Activated CD4-positive, alpha-beta T cell treated with anti-CD3 and anti-CD28 coated beads, Interleukin-2, amount 50 U/mL, for 24 hours (primary cell): Measurements from ENCODE around the gene MYO18B.

Experiments
- DNase-seq, 2 donors: peaks; one replicate each; pipeline ENCODE4 v3.0.0-alpha.2; 2020; ENCODE audit warnings: low read depth in 1 of 2, low spot score in 1 of 2

MYO18B gene

DNA sequence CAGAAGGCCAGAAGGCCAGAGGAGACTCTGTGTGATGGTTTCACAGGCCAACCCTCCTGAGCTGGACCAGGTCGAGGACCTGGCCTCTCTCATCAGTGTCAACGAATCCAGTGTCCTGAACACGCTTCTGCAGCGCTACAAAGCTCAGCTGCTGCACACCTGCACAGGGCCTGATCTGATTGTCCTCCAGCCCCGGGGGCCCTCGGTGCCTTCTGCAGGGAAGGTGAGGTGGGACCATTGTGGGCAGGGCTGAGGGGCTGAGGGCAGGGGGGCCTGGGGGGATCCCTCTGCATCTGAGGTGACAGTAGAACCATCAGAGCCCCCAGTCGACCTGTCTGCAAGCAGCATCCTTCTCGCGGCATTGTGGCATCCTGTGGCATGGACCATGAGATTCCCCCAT is 30.3 kb downstream of the MYO18B start:
- DNase-seq = no peak

DNA sequence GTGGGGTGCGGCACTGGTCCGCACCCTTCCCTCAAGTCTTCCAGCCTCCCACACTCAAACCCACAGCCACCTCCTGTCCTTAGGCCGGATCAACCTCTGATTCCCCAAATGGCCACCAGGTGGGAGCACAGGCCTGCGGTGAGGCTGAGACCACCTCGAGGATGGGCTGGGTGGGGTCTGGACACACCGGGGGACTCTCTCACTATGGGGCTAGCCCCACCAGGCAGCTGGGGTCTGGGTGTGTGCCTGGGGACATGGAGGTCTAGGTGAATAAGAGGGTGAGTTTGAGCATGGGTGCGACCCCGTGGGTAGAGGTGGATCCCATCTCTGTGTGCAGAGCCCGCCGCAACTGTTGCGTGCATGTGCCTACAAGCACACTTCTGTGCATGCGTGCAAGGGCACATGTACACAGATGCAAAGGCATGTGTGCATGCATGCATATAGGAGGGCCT is 32.6 kb downstream of the MYO18B start:
- DNase-seq = no peak

DNA sequence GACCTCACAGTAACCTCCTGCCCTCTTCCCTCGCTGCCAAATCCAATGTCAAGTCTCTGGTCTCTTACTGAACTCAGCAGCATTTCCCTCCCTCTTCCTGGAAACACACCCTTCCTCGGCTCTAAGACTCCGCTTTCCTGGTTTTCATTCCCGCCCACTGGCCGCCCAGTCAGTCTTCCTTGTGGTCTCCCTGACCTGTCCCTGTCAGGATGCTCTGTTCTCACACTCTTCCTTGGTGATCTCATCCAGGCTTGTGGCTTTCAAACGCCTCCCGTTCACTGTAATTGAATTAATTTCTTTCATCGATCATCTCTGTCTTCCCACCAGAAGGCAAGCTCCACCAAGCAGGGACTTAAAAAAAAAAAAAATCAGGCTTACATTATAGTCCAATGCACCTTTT is 33.5 kb downstream of the MYO18B start:
- DNase-seq = no peak

DNA sequence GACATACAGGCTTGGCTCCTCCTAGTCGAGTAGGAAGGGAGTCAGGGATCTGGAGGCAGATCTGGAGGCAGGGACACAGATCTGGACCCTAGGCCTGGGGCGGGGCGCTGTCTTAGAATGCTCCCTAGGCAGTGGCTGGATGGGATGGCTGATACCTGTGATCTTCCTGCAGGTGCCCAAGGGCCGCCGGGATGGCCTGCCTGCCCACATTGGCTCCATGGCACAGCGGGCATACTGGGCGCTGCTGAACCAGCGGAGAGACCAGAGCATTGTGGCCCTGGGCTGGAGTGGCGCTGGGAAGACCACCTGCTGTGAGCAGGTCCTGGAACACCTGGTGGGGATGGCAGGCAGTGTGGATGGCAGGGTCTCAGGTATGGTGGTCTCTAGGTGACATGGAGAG is 35.4 kb downstream of the MYO18B start:
- DNase-seq = no peak

DNA sequence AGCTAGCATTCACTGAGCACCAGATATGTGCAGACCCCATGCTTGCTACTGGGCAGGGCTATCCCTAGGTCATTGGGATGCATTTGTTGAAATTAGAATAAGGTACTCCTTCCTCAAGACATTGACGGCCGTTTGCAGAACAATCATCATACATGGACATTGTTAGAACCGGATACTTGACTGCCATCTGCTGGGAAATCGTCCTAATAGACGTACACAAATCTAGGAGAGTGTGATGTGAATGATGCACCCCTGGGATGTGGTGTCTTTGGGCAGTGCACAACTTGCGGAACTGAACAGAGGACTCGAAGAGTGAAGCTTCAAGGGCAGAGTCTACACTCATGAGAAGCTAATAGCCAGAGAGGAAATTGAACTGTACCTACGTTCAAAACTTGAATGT is 35.9 kb downstream of the MYO18B start:
- no peak for DNase-seq

DNA sequence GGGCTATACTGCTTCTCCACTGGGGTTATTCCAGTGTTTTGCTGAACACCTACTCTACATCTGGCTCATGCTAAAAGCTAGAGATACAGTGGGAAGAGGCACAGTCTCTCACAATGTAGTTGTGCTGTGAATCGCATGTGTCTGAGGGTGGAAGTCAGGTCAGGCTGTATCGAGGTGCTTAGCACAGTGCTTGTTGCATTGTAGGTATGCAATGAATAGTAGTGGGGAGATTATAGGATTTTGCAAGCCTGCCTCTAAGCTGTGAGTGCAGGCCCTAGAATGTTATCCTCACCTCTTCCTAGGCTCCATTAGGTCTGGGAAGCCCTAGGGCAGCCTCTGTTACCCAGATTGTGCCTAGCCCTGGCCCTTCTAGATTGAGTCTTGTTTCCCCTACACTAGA is 37.4 kb downstream of the MYO18B start:
- no peak for DNase-seq

DNA sequence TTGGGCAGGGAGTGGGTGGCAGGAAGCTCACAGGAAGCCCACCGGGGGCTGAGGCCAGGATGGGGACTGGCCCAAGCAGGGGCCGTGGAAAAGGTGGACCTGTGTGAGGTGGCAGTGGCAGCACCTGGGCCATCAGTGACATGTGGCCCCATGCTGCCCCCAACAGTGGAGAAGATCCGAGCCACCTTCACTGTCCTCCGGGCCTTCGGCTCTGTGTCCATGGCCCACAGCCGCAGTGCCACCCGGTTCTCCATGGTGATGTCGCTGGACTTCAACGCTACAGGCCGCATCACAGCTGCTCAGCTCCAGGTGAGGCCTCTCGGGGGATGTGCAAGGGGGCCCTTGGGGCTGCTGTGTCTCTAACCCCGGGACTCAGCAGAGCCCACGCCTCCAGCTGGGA is 37.9 kb downstream of the MYO18B start:
- no peak for DNase-seq

DNA sequence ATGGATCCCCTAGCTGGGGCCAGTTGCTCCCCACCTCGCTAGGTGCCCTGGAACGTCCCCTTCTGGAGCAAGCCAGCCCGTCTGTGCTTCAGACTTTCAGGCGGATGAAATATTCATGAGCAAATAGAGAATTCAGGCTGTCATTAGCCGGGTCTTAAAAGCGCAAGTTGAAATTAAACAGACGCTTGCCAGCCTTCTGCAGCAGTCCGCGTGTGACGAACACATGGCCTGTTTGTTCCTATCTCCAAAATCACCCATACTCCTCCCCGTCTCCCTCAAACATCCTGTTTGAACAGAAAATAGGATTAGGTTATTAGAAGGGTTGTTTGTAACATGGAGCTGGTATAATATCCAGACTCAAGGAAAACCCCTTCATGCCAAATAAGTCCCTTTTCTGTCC is 38.7 kb downstream of the MYO18B start:
- no peak for DNase-seq

DNA sequence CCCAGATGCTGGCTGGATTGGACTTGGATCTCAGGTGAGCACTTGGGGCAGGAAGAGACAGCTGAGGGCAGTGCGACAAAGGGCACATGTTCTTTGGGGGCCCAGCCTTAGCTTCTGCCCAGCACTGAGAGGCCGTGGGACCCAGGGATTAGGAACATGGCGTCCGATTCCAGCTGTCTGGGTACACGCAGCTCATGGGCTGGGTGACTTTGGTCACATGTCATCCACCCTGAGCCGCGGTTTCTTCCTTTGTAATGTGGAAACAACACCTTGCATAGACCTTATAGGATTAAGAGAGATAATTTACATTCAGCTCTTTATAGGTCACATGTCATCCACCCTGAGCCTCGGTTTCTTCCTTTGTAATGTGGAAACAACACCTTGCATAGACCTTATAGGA is 39.8 kb downstream of the MYO18B start:
- DNase-seq = no peak

DNA sequence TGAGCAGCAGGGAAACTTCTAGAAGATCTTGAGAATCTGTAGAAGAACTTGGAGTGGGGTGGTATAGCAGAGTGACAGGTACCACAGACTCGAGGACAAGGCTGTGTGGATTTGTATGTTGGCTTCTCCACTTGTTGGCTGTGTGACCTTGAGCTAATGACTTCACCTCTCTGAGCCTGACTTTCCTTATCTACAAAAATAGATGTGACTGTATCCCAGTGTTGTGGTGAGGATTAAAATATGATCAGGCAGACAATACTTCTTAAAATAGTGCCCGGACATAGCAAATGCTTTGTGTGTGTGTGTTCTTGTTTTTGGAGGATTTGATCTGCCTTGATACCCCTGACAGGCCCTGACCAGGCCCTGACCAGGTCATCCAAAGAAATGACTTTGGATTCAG is 40.8 kb downstream of the MYO18B start:
- DNase-seq = no peak

DNA sequence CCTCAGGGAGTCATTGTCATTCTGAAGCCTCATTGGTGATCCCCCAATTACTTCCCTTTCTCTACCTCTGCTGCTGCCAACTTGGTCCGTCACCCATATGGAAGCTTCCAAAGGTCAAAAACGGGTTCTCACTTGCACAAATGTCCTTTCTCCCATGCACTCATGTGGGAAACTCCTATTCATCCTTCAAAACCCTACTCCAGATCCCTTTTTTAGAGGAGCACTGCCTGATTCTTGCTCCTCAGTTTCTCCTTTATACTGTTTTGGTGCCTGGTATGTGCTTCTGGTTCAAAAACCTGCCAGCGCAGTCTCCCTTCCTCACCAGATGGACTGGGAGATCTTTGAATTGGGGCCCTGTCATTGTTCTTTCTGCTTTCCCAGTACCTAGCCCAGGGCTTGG is 41.9 kb downstream of the MYO18B start:
- no peak for DNase-seq

DNA sequence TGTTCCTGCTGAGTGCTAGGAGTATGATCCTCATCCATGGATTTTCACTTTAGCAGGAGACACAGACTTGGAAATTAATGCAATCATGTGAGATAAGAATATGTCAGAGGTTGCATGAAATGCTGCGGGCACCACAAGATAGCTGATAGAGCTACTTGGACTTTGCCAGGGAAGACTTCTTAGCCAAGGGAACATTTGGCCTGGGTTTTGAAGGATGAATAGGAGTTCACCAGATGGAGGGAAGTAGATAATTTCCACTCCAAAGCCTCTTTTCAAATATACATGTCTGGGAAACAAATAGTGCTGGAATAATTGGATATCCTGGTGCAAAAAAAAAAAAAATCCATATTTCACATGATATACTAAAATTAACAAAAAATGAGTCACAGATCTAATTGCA is 44.2 kb downstream of the MYO18B start:
- no peak for DNase-seq

DNA sequence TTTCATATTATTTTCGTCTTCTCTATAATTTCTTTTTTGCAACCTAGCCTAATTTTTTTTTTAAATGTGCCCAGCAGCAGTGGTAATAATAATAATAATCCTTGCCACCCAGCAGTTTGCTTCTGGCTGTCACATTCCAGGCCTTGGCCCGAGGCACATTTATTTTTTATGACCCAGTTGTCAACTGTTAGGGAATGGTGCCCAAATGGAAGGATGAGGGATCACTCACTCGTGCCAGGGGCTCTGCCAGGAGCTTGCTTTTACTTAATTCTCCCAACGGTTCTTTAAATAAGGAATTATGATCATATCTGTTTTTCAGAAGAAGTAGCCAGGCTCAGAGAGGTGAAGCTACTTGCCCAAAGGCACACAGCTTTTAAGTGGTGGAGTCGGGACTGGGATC is 49.6 kb downstream of the MYO18B start:
- DNase-seq = no peak

DNA sequence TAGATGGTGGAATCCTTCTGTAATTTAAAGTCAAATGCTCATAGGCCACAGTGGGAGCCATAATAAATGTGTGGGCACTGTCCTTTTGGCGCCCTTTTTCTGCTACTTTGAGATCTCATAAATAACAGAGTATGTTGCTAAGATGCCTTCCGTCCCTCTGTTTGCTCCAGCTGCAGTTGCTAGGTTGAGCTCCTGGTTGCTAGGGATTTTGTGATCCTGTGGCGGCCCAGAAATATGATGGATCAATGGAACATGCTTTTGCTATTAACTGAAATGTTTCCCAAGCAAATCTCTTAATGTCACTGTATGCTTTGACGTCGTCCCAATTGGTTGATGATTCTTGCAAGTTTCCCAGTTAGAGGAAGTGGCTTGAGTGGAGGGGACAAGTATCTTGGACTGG is 53.5 kb downstream of the MYO18B start:
- no peak for DNase-seq

DNA sequence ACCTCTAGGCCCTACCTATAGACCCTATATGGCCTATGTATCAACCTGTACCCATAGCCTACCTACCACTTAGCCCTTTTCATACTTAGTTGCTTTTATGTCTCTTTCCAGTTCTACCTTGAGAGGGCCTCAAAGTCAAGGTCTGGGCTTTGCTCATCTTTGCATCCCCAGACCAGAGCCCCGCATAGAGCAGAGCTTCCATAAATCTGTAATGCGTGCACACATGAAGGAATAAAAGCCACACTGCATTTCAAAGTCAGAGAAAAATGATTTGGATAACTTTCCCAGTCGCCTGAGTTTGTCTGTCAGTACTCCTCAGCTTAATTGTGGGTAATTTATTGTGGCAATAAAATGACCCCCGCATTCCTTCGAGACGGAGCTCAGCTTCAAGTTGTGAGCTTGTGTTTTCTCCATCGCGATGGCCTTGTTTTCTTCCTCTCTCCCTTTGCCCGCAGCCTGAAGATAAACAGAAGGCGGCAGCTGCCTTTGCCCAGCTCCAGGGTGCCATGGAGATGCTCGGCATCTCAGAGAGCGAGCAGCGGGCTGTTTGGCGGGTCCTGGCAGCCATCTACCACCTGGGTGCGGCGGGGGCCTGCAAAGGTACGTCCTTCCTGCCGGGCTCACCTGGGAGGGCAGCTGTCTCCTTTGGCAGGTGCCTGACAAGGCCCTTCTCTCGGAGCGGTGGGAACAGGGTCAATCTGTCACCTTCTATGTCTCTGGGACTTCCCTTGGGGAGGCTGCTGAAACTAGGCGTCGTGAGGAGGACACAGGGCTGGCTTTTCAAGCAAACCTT is 55.7 kb downstream of the MYO18B start:
- no peak for DNase-seq

DNA sequence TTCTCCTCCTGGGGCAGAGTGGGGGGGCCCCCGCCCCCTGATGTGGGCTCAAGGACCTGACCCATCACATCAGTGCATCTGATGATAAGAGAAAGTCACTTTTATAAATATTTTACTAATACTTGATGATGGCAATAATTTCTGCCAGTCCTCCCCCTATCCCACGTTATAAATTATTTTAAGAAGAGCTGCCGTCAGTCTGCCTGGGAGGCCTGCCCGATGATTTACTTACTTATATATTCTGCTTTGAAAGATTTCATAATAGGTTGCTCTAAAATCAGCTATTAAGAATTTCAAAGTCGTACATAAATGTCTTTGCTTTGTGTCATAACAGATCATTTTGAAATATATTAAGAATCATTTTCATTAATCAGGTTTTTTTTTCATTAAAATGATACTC is 58.8 kb downstream of the MYO18B start:
- no peak for DNase-seq

DNA sequence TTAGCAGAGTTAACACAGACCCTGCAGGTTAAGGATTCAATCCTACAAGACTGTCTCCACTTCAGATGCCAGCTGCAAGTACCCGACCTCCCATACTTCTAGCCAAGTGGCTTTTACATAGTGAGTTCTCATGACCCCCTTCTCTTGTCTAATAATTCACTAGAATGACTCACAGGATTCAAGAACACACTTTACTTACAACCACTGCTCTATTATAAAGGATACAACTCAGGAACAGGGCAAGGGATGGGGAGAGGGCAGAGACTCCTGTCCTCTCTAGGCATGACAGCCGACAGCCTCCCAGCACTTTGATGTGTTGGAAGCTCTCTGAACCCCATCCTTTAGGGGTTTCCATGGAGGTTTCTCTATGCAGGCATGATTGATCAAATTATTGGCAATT is 60.0 kb downstream of the MYO18B start:
- DNase-seq = no peak

DNA sequence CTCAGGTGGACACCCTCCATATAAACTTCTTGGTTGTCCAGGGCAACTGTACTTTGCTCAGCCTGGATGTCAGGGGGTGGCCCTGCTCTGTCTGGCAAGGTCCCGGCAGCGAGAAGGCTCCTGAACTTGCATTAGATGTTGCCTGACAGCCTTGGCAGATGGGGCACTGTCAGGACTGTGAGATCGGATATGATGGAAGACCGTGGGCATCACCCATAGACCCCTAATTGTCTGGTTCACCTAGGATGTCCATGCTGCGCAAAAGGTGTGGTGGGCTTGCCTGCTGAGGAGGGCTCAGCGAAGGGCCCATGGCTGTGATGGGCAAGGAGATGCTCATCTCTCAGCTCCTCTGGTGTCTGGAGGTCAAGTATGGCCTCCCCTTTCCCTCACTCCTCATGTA is 62.7 kb downstream of the MYO18B start:
- DNase-seq = no peak

DNA sequence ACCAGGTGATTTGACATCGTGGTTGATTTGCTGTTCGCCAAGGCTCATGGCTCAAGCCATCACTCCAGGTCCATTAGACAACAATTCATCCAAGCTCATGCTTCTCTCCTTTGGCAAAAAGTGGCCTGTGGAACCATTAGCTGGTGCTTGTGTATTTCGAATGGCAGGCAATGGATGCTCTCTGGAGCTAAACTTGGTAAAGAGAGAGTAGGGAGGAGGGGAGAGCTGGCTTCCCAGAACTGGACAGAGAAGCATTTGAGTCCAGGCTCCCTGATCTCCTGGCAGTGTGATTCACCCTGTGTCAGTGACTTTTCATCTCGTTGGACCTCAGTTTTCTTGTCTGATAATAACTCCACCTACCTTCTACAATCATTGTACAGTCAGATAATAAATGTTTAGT is 64.6 kb downstream of the MYO18B start:
- DNase-seq = no peak

DNA sequence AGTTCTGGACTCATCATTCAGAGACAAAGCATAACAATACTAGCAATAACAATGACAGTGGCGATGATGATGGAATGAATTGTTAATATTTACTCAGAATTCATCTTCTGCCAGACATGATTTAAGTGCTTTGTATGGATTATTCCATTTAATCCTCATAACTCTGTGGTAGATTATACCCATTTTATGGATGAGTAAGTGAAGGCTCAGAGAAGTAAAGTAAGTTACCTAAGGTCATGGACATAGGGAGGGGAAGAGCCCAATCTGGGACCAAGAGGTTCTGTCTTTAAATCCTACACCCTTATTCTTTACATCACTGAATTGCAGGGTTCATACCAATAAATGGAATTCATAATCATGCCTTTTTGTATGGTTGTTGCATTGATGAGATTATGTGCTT is 72.7 kb downstream of the MYO18B start:
- no peak for DNase-seq

DNA sequence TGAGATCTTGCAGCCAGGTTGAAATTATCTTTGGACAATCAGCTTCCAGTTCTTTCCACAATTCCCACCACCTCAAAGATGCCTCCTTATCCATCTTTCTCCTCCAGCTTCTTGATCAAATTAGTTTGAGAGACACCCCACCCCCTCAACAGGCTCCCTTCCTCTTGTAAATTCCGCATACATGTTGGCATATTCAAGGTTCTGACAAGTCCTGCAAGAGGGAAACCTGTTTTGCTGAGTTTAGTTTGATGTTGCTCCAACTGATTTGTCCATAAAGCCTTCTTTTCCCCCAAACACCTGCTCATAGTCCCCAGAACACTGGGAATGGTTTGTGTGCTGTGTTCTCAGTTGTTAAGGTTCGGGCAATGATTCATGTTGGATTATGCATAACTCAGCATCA is 73.6 kb downstream of the MYO18B start:
- no peak for DNase-seq

DNA sequence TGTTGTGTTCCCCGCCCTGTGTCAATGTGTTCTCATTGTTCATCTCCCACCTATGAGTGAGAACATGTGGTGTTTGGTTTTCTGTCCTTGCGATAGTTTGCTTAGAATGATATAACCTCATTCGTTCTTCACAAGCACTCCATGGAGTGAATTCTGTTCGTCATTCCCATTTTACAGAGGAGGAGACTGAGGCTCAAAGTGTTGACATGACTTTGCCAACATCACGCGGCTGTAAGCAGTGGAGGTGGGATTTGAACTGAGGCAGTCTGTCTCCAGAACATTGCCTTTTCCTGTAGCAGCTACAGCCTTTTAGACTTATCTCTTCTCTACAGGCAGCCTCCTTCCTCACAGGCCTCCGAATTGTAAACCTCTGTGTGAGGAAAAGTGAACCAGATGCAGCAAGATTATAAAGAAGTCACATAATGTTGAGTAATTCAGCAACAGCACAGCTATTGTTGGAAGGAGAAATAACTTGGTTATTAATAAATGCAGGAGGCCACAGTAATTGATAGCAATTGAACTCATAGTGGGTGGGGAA is 74.6 kb downstream of the MYO18B start:
- no peak for DNase-seq
